Dendritic cell treated with granulocyte-macrophage colony-stimulating factor and Interleukin-4, amounts not matched to agents 40 ng/mL and 50 ng/mL, for 4 days (primary cell): ENCODE data around the gene CHRNA9.

Source experiments
- H3K27ac Mint-ChIP-seq: one replicate; pipeline ENCODE4 v1.8.0; 2022; ENCODE audit warnings: mild to moderate bottlenecking, mixed read lengths
- H3K27me3 Mint-ChIP-seq: one replicate; pipeline ENCODE4 v1.8.0; 2022; ENCODE audit warnings: mild to moderate bottlenecking, mixed read lengths
- H3K36me3 Mint-ChIP-seq: one replicate; pipeline ENCODE4 v1.8.0; 2022; ENCODE audit warnings: low read depth, mixed read lengths
- H3K4me1 Mint-ChIP-seq: one replicate; pipeline ENCODE4 v1.8.0; 2022; ENCODE audit warnings: low read depth, mixed read lengths
- H3K4me3 Mint-ChIP-seq: one replicate; pipeline ENCODE4 v1.8.0; 2022; ENCODE audit warnings: mild to moderate bottlenecking, moderate library complexity, mixed read lengths
- H3K9me3 Mint-ChIP-seq: one replicate; pipeline ENCODE4 v1.8.0; 2022; ENCODE audit warnings: mixed read lengths
- intact Hi-C: fragments of 100-400 bp; cut with micrococcal nuclease; formaldehyde crosslinking; loops from one replicate; pipeline ENCODE4 v1.15.0; 2022

CHRNA9 gene

DNA sequence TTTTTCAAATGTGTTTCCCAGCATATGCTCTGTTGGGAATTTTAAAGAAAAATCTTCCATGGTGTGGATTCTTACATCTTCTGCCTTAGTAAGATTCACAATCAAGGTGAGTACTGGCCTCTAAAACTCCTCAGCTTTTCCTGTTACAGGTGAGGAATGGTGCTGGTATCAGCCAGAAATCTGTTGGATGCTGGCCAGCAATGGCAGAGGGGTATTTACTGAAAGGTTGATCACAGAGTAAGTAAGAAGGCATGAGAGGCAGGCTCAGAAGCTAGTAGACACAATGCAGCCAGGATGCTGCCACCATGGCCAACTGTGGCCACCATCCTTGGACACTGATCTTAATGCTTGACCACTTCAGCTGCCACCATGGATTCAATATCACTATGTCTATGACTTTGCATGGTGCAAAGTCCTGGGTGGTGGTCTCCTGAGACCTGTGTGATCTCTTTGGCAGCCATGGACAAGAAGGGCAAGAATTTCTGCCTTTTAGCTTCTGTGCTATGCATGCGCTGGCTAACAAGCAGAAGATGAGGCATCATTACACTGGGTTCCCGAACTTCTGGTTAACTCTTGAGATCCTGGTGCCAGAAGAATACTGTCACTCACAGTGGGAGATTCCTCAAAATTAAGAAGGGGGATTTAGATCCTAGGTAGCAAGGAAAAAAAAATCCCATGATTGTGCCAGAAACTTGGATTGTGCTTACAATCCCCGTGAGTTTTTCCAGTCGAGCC is 60.2 kb downstream of the CHRNA9 start:
- Mint-ChIP-seq H3K27ac (no peak overlapping the region), H3K27me3 (no peaks in the 10 kb centered on the region), H3K4me3 (no peak overlapping the region), H3K36me3 (no peaks in the 10 kb centered on the region), H3K4me1 (peaks cover 20% of the 10 kb centered on the region), H3K9me3 (no peaks in the 10 kb centered on the region)
- intact Hi-C loops, result no loop called here

DNA sequence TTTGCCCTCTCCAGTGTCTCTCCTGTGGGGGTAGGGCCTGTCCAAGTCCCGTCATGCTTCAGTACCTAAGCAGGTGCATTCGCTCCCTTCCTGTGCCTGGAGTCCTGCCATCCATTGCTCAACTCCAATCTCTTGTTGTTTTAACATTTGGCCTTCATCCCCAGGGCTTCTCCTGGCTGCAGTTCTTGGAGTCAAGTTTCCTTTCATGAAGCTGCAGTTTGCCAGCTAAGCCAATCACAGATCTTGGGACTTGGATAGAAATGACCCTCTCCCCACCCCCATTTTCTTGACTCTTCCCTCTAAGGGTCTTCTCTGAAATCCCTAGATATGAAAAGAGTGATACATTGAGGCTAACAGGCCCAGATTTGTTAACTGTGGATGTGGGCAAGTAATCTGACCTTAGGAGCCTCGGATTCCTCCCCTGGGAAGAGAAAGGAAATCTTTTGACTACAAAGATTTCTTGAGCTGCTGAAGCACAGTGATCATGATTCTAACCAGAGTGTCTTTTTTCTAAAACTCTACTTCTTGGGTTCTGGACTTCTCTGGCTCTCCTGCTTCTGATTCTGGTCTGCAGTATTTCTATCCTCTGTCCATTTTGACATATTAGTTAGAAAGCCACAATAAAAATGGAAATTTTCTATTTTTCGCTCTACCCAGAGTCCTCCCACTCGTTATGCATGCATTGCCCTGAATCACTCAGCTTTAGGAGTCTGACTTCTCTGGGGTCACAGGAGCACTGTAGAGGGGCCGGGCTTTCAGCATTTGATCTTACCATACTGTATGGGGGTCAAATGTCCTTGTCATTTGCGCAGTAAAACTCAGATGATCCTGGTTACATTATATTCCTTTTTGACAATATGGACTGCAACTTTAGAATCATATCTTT is 61.0 kb downstream of the CHRNA9 start:
- no peak overlapping the region for H3K27ac Mint-ChIP-seq
- H3K4me3 Mint-ChIP-seq, result no peak overlapping the region
- peaks cover 20% of the 10 kb centered on the region for H3K4me1 Mint-ChIP-seq
- no peaks in the 10 kb centered on the region for H3K36me3 Mint-ChIP-seq
- no peaks in the 10 kb centered on the region for H3K9me3 Mint-ChIP-seq
- intact Hi-C loops, result no loop called here
- no peaks in the 10 kb centered on the region for H3K27me3 Mint-ChIP-seq

DNA sequence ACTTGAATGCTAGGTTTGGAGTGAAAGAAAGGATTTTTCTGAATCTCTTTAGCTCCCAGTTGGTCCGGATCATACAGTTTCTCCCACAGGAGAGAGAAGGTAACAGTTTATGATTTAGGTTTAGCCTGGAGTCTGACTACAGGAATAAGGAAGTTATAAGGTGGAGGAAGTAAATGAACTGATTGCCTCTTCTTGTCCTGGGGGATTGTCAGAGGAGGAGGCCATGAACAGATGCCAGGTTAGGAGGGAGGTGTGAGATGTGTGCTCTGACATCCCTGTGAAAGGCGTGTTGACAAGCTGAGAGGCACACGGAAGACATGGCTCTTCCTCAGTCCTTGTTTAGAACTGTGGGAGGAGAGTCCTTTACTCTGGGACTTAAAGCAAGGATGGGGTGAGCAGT is 64.4 kb downstream of the CHRNA9 start:
- Mint-ChIP-seq H3K36me3 (no peaks in the 10 kb centered on the region), H3K27me3 (no peaks in the 10 kb centered on the region), H3K27ac (no peak overlapping the region), H3K4me3 (no peak overlapping the region), H3K4me1 (peaks cover 15% of the 10 kb centered on the region), H3K9me3 (no peaks in the 10 kb centered on the region)
- intact Hi-C loops, result no loop called here

DNA sequence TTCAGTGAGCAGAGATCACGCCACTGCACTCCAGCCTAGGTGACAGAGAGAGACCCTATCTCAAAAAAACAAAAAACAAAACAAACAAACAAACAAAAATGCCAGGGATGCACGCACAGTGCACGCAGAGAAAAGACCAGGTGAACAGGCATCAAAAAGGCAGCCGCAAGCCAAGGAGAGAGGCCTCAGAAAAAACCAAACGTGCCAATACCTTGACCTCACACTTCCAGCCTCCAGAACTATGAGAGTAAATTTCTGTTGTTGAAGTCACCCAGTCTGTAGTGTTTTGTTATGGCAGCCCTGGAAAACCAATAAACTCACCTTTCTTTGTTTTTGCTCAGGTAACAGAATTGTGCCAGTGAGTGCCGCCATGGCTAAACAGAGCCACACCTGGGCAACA is 66.0 kb downstream of the CHRNA9 start:
- Mint-ChIP-seq H3K4me3 (no peak overlapping the region), H3K9me3 (no peaks in the 10 kb centered on the region), H3K27me3 (no peaks in the 10 kb centered on the region), H3K4me1 (peaks cover 18% of the 10 kb centered on the region), H3K36me3 (no peaks in the 10 kb centered on the region), H3K27ac (no peak overlapping the region)
- intact Hi-C loops, result no loop called here

DNA sequence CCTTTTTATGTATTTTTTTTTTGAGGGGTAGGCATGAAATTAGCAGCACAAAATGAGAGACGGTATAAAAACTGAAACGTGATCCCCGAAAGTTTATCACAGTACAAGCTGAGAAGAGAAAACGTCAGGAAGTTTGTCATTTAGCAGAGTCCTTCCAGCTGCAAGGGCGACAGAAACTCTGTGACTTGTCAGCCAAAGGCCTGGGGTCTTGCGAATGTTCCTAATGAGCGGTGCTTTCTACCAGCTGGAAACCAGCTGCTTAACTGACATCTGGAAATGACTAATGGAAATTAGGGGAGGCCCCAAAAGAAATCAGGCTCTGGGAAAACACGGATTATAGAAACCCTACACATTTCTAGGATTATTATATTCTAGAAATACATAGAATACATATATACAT is 66.5 kb downstream of the CHRNA9 start:
- Mint-ChIP-seq H3K36me3 (no peaks in the 10 kb centered on the region), H3K4me1 (peaks cover 18% of the 10 kb centered on the region), H3K9me3 (peaks cover 4% of the 10 kb centered on the region), H3K27ac (no peak overlapping the region), H3K27me3 (no peaks in the 10 kb centered on the region), H3K4me3 (no peak overlapping the region)
- intact Hi-C loops, result no loop called here

DNA sequence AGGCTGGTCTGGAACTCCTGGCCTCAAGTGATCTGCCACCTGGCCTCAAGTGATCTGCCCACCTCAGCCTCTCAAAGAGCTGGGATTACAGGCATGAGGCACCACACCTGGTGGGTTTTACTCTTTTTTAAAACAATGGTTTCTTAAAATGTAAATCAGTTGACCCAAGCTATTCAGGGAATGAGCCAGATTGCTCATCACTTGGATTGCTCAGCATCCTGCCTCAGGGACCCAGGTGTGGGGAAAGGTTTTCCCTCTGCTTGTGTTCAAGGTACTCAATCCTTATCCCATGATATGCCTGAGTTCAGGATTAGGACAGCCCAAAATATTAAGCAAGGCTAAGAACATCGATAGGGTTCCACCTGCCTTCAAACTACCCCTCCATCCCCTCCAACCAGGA is 67.4 kb downstream of the CHRNA9 start:
- H3K27me3 Mint-ChIP-seq, result no peaks in the 10 kb centered on the region
- no peak overlapping the region for H3K27ac Mint-ChIP-seq
- no peaks in the 10 kb centered on the region for H3K36me3 Mint-ChIP-seq
- intact Hi-C loops, result no loop called here
- H3K9me3 Mint-ChIP-seq, result peaks cover 13% of the 10 kb centered on the region
- H3K4me3 Mint-ChIP-seq, result no peak overlapping the region
- H3K4me1 Mint-ChIP-seq, result peaks cover 18% of the 10 kb centered on the region

DNA sequence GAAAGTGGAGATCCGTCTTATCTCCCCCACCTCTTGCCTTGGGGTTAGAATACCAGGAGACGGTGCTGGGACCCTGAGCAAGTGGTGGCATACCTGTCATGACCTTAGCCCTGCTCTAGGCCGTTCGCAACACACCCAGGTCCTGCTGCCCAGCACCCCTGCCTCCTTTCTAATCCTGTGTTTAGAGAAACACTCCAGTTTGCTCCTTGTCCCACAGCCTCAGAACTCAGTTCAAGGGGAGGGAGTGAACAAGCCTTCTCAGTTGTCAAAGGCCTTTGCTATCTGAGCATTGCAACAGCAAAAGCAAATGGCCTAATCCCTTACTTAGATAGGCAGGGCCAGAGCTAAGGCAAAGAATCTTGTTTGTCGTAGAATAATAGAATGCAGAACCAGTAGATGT is 67.9 kb downstream of the CHRNA9 start:
- intact Hi-C loops, result no loop called here
- H3K27ac Mint-ChIP-seq, result no peak overlapping the region
- peaks cover 18% of the 10 kb centered on the region for H3K9me3 Mint-ChIP-seq
- H3K4me3 Mint-ChIP-seq, result no peak overlapping the region
- no peaks in the 10 kb centered on the region for H3K27me3 Mint-ChIP-seq
- H3K4me1 Mint-ChIP-seq, result peaks cover 17% of the 10 kb centered on the region
- no peaks in the 10 kb centered on the region for H3K36me3 Mint-ChIP-seq
